Epithelial cell of esophagus (primary cell): ENCODE measurements around the gene RFFL.
A peak's percentile ranks its signal among the peaks of the same experiment; 100 is the strongest.
"Not testable (repeated sequence)": the region's sequence is repeated elsewhere in the genome, so short reads cannot be mapped to it uniquely, and the experiment has no call there.

Source experiments
- DNase-seq: peaks from one replicate; pipeline ENCODE4 v3.0.0; 2010; ENCODE audit warnings: low read depth
- H3K4me3 ChIP-seq: 2 replicates; pipeline ENCODE4 v1.5.1; 2011; ENCODE audit warnings: mild to moderate bottlenecking, low read length, control low read depth
- TF ChIP-seq, protein P1 (sequence below): IDR thresholded peaks from 2 replicates; pipeline ENCODE4 v1.5.1; 2011; ENCODE audit warnings: low read depth, mild to moderate bottlenecking, low read length, control low read depth, inconsistent platforms; ENCODE audit not compliant: insufficient read depth; ENCODE audit errors: missing control alignments

Gene RFFL, protein sequence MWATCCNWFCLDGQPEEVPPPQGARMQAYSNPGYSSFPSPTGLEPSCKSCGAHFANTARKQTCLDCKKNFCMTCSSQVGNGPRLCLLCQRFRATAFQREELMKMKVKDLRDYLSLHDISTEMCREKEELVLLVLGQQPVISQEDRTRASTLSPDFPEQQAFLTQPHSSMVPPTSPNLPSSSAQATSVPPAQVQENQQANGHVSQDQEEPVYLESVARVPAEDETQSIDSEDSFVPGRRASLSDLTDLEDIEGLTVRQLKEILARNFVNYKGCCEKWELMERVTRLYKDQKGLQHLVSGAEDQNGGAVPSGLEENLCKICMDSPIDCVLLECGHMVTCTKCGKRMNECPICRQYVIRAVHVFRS

DNA sequence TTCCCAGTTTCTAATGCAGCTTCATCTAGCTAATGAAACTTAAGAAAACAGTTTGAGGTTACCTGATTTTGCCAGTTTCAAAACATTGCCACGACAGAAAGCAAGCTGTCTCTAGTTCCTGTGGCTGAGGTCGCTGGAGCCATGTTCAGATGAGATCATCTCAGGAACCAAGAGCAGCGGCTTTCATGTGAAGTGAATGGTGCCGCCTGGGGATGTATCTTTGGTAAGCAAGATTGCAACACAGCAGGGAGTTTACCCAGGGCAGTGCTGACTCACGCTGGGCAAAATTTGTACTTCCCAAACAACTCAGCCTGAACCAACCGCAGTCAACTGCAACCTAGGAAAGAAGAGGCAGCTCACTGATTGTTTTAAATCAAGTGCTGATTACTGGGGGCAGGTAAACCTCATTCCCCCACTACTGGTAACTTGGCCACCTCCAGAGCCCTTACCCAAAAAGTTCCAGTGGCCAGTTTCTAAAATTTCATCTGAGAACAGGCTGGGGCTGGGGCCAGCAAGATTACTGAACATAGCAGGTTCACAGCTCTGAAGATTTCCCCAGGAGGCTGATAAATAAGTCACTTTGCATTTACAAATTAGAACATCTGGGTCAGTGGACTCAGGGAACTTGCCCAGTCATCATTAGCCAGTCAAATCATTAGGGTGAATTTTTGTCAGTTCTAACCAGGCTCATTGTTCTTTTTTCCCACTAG, at the start of gene RFFL:
Gene RFFL (minus strand): TSS at position 194 of the 710 bp plus-strand sequence. CDS start 37,154 bp downstream, outside the sequence.
- peak; percentile 100 for DNase-seq
- no peak within 1 kb of the TSS for H3K4me3 ChIP-seq
- TF ChIP-seq, protein P1, sequence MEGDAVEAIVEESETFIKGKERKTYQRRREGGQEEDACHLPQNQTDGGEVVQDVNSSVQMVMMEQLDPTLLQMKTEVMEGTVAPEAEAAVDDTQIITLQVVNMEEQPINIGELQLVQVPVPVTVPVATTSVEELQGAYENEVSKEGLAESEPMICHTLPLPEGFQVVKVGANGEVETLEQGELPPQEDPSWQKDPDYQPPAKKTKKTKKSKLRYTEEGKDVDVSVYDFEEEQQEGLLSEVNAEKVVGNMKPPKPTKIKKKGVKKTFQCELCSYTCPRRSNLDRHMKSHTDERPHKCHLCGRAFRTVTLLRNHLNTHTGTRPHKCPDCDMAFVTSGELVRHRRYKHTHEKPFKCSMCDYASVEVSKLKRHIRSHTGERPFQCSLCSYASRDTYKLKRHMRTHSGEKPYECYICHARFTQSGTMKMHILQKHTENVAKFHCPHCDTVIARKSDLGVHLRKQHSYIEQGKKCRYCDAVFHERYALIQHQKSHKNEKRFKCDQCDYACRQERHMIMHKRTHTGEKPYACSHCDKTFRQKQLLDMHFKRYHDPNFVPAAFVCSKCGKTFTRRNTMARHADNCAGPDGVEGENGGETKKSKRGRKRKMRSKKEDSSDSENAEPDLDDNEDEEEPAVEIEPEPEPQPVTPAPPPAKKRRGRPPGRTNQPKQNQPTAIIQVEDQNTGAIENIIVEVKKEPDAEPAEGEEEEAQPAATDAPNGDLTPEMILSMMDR = peak; percentile 1

DNA sequence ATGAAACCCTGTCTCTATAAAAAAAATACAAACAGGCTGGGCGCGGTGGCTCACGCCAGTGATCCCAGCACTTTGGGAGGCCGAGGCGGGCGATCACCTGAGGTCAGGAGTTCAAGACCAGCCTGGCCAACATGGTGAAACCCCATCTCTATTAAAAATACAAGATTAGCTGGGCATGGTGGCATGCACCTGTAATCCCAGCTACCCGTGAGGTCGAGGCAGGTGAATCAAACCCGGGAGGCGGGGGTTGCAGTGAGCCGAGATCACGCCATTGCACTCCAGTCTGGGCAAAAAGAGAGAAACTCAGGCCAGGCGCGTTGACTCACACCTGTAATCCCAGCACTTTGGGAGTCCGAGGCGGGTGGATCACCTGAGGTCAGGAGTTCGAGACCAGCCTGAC, 47.3 kb upstream of the RFFL start:
- not testable (repeated sequence) for DNase-seq, H3K4me3 ChIP-seq

DNA sequence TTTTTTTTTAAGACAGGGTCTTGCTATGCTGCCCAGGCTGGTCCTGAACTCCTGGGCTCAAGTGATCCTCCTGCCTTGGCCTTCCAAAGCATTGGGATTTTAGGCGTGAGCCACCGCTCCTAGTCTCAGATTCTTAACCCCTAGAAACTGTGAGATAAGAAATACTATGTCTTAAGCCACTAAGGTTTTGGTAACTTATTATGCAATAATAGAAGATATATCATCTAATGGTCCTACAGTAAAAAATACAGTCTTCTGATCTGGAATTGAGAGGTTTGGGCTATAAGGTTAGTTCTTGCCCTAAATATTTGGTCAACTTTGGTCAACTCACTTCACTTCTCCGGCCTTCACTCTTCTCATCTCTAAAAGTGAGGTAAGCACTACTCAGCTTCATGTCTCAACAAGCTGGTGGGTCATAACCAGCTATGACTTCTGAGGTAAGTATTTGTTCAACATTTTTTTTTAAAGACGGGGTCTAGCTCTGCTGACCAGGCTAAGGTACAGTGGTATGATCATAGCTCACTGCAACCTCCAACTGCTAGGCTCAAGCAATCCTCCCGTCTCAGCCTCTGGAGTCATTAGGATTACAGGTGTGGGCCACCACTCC, 41.4 kb upstream of the RFFL start:
- H3K4me3 ChIP-seq = no peak overlapping the region
- TF ChIP-seq, protein P1 = no peak
- peak; percentile 56 for DNase-seq

DNA sequence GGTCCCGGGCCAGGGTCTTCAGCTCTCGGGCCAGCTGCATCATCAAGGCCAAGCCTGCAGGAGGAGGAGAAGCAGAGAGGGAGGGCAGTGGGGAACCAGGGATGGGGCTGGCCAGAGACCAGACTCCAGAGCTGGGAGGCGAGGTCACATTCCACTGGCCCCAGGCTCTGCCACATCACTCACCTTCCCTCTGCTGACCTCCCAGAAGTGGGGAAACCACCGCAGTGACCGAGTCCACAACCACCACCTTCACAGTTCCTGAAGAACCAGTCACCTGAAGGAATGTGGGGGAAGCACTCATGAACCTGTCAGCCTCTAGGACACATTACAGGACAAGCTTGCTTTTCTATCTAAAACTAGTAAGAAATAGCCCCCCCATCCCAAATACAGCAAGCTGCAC, 39.8 kb upstream of the RFFL start:
- TF ChIP-seq, protein P1 = no peak
- no peak overlapping the region for H3K4me3 ChIP-seq
- no peak for DNase-seq

DNA sequence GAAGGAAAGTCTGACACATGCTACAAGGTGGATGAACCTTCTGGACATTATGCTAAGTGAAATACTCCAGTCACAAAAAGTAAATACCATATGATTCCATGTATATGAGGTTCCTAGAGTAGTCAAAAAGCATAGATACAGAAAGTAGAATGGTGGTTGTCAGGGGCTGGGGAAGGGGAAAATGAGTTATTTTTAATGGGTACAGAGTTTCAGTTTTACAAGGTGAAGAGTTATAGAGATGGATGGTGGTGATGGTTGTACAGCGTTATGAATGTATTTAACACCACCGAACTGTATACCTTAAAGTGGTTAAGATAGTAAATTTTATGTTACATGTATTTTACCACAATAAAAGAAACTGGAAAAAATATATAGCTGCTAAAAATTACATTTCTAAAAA, 38.2 kb upstream of the RFFL start:
- H3K4me3 ChIP-seq = no peak overlapping the region
- DNase-seq = no peak
- TF ChIP-seq, protein P1 = no peak

DNA sequence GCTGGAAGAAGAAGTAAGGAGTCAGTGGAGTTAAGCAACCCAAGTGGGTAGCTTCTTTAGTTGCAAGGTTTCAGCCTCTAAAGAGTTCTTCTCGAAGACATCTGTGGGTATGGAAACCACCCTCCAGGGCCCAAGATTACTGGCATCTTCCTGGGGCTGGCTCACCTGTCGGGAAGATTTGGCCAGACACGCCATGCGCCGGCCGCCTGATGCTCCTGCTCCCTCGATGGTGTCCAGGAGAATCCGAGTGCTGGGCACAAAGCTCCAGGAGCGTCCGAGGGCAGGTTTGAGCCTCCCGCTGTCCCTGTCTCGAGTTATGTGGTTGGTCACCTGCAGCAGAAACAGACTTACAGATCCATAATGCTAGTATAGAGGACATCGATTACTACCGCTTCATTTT, 37.5 kb upstream of the RFFL start:
- H3K4me3 ChIP-seq = no peak overlapping the region
- TF ChIP-seq, protein P1 = no peak
- DNase-seq = no peak

DNA sequence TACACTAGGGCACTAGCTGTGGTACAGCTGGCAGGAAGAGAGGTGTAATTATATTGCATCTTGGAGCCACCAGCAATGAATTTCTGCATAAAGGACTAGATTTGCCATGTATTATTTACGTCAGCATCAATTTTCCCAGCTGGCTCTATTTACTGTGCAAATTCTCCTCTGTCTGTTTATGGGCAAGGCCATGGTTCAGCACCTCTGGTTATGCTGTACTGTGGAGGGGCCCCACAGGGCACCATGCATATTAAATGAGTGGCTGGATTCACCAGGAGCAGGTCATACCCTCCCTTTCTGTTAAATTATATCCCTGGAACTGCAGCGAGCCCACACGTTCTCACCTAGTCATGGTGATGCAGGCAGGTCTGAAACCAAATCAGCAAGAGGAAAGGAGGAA, 36.4 kb upstream of the RFFL start:
- no peak for DNase-seq
- TF ChIP-seq, protein P1 = no peak
- no peak overlapping the region for H3K4me3 ChIP-seq
